GM19043 (cell line): Measurements from ENCODE around the gene CRLF3.
A peak's percentile ranks its signal among the peaks of the same experiment; 100 is the strongest.
"Not testable (repeated sequence)": the region's sequence is repeated elsewhere in the genome, so short reads cannot be mapped to it uniquely, and the experiment has no call there.

Experiments used
- ATAC-seq: cut with Tn5 transposase; IDR thresholded peaks from one replicate; pipeline ENCODE4 v1.9.1; 2021; ENCODE audit warnings: low read depth; ENCODE audit not compliant: unreplicated experiment

Gene CRLF3

DNA sequence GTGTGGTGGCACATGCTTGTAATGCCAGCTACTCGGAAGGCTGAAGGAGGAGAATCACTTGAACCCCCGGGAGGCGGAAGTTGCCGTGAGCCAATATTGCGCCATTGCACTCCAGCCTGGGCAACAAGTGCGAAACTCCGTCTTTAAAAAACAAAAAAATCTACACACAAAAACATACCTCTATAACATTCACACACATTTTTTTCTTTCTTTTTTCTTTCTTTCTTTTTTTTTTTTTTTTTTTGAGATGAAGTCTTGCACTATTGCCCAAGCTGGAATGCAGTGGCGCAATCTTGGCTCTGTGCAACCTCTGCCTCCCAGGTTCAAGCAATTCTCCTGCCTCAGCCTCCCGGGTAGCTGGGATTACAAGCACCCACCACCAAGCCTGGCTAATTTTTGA, 9.6 kb downstream of the CRLF3 start:
- not testable (repeated sequence) for ATAC-seq

DNA sequence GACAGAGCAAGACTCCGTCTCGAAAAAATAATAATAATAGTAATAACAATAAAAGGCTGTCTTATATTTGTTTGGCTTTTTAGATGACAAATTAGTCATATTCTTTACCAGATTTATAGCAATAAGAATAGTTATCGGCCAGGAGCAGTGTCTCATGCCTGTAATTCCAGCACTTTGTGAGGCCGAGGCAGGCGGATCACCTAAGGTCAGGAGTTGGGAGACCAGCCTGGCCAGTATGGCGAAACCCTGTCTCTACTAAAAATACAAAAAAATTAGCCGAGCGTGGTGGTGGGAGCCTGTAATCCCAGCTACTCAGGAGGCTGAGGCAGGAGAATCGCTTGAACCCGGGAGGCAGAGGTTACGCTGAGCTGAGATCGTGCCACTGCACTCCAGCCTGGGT, 10.3 kb downstream of the CRLF3 start:
- not testable (repeated sequence) for ATAC-seq

DNA sequence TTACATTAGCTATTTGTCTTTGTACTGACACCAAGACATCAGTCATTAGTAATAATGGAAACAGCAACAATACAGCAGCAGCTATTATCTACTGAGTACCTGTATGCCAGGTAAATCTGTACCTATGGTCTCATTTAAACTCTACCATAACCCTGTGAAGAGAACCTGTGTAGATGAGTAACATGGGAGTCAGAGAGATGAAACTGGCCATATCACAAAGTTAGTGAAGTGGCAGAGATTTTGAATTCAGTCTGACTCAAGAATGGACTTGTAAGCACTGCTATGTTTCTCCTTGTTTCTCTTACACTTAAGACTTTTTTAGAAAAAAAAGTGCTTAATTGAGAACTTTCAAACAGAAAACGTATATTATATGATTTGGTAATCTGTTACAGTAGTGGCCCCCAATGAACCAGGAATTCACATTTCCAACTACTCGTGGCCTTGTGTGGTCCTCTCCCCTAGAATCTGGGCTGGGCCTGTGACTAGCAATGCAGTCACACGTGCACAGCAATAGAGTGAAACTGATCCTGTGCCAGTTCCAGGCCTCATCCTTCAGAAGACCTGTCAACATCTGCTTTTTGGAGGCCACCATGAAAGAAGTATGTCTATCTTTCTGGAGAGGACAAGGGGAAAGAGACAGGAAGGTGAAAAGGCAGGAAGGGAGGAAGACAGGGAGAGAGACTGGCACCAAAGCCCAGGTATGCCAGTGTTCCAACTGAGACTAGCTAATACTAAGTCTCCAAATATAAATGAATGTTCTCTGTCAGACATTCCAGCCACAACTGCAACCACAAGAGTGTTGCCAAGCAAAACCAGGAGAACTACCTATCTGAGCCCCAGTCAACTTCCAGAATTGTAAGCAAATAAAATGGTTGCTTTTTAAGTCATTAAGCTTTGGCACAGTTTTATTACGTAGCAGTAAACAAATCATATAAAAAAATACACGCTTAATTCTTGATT, 12.0 kb downstream of the CRLF3 start:
- ATAC-seq, result no peak

DNA sequence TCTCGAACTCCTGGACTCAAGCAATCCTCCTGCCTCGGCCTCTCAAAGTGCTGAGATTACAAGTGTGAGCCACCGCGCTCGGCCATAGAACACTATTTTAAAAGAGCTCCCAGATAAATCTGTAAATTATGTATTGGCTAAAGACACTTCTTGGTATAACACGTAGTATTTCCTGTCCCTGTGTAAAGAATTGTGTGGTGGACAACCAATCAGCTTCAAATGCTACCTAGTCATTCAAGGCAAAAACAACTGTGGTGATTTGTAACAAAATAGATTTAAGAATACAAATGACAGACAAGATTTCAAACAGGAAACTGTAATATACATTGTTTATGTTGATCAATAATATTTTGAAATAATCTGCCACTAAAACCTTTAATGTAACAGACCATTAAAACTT, 14.6 kb downstream of the CRLF3 start:
- ATAC-seq, result no peak

DNA sequence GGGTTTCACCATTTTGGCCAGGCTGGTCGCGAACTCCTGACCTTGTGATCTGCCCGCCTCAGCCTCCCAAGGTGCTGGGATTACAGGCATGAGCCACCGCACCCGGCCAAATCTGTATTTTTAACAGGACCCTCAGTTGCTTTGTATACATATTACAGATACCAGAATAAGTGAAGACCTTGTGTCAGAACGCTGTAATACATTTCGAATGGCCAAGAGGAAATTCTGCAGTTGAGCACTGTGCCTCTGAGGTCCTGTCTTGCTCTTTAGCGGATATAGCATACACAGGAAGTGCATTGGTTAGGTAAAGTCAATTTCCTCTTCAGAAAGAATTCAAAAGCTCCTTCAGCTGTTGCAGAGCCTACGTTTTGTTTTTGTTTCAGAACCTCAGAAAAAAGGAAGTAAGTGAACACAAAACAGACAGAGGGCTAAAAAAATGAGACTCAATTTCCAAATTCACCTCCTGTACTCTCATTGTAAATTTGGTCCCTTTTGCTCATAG, 15.7 kb downstream of the CRLF3 start:
- ATAC-seq, result peak; percentile 82

DNA sequence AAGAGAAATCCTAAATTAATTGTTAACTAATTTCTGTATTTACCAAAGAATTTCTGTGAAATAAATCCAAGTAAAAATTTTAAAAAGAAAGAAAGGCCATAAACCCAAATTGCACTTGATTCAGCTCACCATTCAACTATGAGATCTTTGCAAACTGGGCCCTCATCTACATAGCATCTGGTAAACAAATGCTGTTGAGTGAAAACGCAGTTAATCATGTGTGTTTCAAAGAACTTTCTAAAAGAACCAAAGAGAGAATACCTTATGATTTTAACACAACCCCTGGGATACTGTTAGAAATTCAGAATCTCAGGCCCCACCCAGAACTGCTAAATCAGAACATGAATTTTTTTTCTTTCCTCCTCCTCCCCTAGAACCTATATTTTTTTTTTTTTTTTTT, 16.6 kb downstream of the CRLF3 start:
- no peak for ATAC-seq

DNA sequence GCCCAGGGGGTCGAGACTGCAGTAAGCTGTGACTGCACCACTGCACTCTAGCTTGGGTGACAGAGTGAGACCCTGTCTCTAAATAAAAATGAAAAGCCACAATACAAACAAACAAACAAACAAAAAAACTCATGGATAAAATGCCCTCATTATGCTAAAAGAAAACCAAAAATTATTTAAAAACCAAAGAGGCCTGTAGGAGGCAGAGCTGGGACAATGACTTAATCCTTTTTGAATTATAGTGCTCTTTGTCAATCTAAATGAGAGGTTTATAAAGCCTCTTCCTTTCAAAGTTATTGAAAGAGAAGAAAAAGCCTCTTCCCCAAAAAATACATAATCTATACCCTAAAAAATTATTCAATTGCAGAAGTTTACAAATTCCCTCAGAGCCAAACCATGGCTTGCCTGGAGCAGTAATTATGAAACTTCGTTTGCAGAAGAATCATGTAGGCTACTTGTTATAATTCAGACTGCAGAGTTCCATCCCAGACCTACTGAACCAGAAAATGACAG, 18.5 kb downstream of the CRLF3 start:
- ATAC-seq, result no peak

DNA sequence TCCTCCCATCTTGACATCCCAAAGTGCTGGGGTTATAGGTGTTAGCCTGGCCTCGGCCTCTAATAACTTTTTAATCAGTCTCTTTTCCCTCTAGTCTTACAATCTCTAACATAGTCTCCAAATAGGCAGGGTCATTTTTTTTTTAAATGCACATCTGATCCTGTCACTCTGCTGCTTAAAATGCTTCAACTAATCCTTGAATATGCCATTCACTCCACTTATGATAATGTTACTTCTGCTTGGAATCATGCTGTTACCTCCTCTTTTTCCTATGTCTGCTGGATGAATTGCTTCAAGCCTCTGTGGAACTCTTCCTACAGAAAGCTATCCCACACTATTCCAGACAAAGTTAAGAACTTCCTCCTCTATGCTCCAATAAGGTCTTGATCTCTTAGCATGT, 22.8 kb downstream of the CRLF3 start:
- ATAC-seq, result no peak

DNA sequence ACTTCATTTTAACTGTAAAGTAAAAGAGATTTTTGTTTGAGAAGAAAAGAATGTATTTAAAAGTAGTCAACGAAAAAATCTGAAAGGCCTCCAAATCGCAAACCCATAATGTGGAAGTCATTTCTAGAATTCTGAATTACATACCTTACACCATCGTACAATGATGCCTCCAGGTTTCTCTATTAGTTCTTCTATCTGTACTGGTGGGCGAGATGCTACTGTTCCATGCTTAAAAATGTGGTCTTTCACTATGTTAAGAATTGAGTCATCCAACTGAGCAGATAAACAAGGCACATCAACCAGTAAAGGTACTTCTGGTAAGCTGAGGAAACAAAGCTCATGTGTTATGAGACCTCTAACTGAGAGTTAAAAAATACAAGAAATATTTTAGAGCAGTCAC, 28.5 kb downstream of the CRLF3 start:
- no peak for ATAC-seq

DNA sequence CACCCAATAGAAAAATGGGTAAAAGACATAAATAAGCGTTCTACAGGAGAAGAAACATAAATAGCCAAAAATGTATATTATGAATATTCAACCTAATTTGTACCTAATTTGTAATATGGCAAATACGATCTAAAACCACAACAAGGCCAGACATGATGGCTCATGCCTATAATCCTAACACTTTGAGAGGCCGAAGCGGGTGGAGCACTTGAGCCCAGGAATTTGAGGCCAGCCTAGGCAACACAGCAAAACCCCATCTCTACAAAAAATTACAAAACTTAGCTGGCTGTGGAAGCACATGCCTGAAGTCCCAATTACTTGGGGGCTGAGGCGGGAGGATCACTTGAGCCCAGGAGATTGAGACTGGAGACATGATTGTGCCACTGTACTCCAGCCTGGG, 30.1 kb downstream of the CRLF3 start:
- ATAC-seq, result no peak

DNA sequence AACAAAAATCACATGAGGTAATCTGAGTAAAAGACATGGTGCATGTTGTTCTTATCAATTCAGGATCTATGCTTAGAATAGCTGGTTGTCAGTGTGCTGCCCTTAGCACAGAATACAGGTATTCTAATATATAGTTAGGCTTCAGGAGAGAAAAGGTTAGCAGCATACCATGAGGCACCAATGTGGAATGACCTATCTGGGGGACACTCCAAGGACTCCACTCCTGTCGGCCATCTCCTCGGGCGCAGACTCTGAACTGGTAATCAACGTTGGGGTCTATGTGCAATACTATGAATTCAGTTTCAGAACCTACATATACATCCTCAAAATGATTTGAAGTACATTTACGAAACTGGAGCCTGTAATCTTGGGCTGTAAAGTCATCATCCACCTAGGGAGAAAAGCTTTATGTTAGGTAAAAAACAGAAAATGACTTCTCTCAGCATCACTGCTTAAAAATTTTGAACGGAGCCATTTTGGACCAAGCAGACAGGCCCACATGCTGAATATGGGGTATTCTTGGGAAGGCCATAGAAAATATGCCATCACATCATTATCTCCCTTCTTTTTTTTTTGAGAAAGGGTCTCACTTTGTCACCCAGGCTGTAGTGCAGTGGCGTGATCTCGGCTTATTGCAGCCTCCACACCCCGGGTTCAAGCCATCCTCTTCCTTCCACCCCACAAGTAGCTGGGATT, 31.1 kb downstream of the CRLF3 start:
- no peak for ATAC-seq

DNA sequence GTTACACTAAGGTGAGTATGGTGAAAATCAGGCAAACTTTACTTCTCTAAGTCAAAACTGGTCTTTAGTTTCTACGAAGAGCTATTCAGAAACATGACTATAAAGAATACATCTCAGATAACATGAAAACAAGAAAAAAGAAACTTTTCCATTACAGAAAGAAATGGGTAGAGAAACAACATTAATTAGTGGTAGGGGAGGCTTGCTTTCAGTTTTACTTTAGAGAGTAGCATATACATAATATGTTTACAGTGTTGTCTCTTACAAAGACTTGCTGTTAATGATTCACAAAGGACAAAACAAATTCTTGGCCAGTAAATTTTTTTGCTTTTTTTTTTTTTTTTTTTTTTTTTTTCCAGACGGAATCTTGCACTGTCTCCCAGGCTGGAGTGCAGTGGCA, 34.2 kb downstream of the CRLF3 start:
- no peak for ATAC-seq

DNA sequence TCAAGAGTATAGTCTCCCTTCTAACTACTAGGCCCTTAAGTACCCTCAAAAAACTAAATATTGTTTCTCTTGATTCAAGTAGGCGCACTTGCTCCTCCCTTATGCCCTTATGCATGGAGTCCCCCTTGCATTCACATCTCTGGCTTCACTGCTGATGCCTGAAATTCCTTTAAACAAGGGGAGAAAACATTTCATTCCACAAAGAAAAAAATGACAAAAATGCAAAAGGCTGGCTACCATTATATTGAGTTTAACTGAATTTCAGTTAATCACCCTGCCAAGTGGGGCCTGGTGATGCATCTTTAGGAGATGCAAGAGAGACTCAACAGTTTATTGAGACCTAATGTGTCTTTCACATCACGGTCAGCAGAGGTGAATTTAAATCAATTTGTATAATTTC, 35.6 kb downstream of the CRLF3 start:
- ATAC-seq, result no peak

DNA sequence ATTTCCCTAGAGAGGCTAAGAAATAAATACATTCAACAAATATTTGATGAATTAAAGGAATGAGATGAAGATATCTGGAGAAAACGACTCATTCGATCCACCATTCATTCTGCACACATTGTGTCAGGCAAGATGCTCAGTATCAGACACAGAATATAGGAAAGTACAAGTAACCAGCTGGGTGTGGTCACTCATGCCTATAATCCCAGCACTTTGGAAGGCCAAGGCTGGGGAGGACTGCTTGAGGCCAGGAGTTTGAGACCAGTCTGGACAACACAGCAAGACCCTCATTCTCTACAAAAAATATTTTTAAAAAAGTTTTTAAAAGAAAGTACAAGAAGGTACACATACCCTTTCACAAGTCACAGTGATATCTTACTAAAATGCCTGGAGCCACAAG, 42.3 kb downstream of the CRLF3 start:
- ATAC-seq, result no peak

DNA sequence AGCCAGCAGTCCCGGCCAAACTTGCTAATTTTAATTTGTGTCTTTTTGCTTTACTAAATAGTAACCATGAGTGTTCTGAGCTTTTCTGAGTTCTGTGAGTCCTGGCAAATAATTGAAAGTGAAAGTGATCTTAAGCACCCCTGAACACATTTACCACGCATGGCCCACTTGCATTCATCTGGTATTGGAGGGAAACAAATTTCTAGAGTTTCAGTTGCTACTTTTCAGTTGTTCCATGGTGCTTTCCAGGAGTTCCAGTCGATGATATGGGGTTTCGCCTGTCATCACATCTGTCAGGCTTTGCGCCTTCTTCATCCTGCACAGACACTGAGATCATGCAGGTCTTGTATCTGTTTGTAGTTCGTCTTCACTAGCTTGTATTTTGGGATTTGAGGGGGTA, 44.1 kb downstream of the CRLF3 start:
- no peak for ATAC-seq

DNA sequence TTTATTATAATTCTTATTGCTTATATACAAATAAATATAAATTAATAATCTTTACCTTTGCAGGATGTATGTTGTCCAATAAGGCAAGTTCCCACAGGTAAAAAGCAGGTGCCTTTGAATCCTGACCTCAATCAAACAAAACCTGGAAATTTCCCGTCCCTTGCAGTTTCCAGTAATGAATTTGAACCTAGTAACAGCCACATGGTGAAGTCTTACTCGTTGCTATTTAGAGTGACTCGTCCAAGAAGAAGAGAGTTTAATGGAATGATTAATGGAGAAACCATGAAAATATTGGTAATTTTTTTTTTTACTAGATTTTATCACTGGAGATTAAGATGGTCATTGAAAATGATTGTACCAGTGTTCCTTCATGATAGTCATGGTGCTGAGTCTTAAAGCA, 55.7 kb downstream of the CRLF3 start:
- not testable (repeated sequence) for ATAC-seq

DNA sequence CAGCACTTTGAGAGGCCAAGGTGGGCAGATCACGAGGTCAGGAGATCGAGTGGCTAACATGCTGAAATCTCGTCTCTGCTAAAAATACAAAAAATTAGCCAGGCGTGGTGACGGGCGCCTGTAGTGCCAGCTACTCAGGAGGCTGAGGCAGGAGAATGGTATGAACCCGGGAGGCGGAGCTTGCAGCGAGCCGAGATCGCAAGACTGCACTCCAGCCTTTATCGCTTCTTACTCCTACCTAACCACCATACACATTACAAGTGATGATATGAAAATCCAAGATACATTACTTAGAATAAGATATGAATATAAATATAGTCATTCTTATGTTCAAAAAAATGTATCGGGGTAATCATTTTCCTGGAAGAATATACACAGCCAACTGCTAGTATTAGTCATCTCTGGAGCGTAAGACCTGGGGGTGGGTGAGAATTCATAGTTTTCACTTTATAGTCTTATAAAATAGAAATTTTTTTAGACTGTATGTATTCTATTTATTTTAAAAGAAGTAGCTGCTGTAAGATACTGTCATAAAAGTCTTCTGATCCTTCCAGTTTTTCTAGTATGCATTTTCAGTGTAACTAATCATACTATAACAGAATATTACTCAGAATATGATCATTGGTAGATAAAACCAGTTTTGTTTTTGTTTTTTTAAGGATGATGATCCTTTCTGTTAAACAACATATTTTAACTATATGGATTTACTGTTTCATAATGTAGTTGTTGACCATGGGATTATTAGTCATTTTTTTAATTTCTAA, 56.7 kb downstream of the CRLF3 start:
- not testable (repeated sequence) for ATAC-seq

DNA sequence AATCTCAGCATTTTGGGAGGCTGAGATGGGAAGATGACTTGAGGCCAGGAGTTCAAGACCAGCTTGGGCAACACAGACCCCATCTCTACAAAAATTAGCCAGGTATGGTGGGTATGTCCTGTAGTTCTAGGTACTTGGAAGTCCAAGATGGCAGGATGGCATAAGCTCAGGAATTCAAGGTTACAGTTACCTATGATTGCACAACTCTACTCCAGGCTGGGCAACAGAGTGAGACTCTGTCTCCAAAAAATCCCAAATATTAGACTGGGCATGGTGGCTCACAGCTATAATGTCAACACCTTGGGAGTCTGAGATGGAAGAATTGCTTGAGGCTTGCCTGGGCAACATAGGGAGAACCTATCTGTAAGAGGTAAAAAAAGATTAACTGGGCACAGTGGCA, 63.4 kb downstream of the CRLF3 start:
- no peak for ATAC-seq

DNA sequence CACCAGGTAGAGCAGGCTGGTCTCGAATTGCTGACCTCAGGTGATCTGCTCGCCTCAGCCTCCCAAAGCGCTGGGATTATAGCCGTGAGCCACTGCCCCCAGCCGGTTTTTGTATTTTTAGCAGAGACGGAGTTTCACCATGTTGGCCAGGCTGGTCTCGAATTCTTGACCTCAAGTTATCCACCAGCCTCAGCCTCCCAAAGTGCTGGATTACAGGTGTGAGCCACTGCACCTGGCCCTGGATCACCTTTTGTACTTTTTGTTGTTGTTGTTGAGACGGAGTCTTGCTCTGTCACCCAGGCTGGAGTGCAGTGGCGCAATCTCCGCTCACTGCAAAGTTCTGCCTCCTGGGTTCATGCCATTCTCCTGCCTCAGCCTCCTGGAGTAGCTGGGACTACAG, 71.2 kb downstream of the CRLF3 start:
- ATAC-seq, result not testable (repeated sequence)

DNA sequence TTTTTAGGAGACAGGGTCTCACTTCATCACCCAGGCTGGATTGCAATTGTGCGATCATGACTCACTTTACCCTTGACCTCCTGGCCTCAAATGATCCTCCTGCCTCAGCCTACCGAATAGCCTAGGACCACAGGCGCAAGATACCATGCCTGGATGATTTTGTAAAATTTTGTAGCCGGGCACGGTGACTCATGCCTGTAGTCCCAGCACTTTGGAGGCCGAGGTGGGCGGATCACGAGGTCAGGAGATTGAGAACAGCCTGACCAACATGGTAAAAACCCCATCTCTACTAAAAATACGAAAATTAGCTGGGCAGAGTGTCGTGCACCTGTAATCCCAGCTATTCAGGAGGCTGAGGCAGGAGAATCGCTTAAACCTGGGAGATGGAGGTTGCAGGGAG, 73.5 kb downstream of the CRLF3 start:
- ATAC-seq, result not testable (repeated sequence)

DNA sequence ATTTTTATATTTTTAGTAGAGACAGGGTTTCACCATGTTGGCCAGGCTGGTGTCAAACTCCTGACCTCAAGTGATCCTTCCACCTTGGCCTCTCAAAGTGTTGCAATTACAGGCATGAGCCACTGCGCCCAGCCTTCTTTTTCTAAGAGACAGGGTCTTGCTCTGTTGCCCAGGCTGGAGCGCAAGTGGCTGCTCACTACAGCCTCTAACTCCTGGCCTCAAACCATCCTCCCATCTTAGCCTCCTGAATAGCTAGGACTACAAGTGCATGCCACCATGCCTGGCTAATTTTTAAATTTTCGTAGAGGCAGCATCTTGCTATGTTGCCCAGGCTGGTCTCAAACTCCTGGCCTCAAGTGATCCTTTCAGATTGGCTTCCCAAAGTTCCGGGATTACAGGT, 76.9 kb downstream of the CRLF3 start:
- not testable (repeated sequence) for ATAC-seq
